Suprapubic skin (tissue), 4 donors: Measurements from ENCODE around the gene LIN28B. TPM values are rescaled to one million over a fixed set of nuclear protein-coding genes. Genes with fewer than 3 reads are reported as not detected.

ENCODE experiments used
- DNase-seq, 2 donors: peaks; one replicate each; pipeline ENCODE4 v3.0.0-alpha.2; 2019; ENCODE audit warnings: low spot score in 2 of 2
- H3K27ac ChIP-seq: fragments of 200-600 bp; sonication (generic); one replicate; pipeline ENCODE4 v1.5.1; 2019
- H3K27me3 ChIP-seq: fragments of 200-600 bp; sonication (generic); one replicate; pipeline ENCODE4 v1.5.1; 2019
- H3K36me3 ChIP-seq: fragments of 200-600 bp; sonication (generic); one replicate; pipeline ENCODE4 v1.5.1; 2019
- H3K4me1 ChIP-seq: fragments of 200-600 bp; sonication (generic); one replicate; pipeline ENCODE4 v1.5.1; 2019
- H3K4me3 ChIP-seq: fragments of 200-600 bp; sonication (generic); one replicate; pipeline ENCODE4 v1.5.1; 2019; ENCODE audit warnings: mild to moderate bottlenecking
- H3K9me3 ChIP-seq: fragments of 200-600 bp; sonication (generic); one replicate; pipeline ENCODE4 v1.5.1; 2019
- EP300 ChIP-seq: sonication (generic); formaldehyde crosslinking; IDR thresholded peaks from one replicate; pipeline ENCODE4 v1.6.1; 2017; ENCODE audit warnings: antibody characterized with exemption
- POLR2A ChIP-seq, 2 donors: fragments of 450-650 bp; IDR thresholded peaks; one replicate each; pipeline ENCODE4 v1.6.1; 2017; ENCODE audit warnings: antibody characterized with exemption in 2 of 2, mild to moderate bottlenecking in 2 of 2, moderate library complexity in 2 of 2
- POLR2AphosphoS5 ChIP-seq, 3 donors: sonication (generic); formaldehyde crosslinking; IDR thresholded peaks; one replicate each; pipeline ENCODE4 v1.6.1; 2017; ENCODE audit warnings: antibody characterized with exemption in 3 of 3
- WGBS: methylation state at CpG from one replicate; pipeline ENCODE4 v1.1.5; 2018; 5-methylcytosine and 5-hydroxymethylcytosine counted together
- total RNA-seq, 4 donors: library from RNA; depleted of rRNA; stranded (reverse); fragments of >200 nt; gene quantifications; one replicate each; pipeline ENCODE4 v1.1.0, GENCODE V29; 2016
- TF ChIP-seq, protein P1 (sequence below), 2 donors: fragments of 200-600 bp in 1 of 2; fragments of 450-650 bp in 1 of 2; sonication (generic) in 1 of 2; IDR thresholded peaks; one replicate each; pipeline ENCODE4 v1.5.1; 2016 to 2019; ENCODE audit warnings: antibody characterized with exemption in 2 of 2, mild to moderate bottlenecking in 1 of 2, moderate library complexity in 1 of 2

LIN28B gene
- total RNA-seq, 4 donors from 2014 or later, result not detected

DNA sequence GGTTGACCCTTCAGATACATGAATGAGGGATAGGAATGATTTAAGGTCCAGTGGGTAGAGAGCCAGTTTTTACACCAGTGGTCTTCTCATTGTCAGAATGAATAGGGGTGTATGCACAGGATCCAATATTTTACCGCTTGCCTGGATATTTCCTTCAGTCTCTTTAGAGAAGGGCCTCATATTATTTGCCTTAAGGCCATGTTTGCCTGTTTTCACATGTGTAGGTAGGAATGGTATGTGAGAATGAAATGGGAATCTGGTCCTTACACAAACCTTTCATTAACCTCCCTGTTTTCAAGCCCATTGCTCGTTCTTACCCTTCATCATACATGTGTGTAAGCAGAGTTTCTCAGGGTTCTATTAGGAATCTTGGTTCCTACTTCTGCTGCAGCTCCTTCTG, 62.4 kb downstream of the LIN28B start:
- no peak overlapping the region for H3K4me3 ChIP-seq
- 61% methylated on average over 2 of the region's 2 CpGs for WGBS
- H3K27ac ChIP-seq, result no peak overlapping the region
- H3K36me3 ChIP-seq, result no peaks in the 10 kb centered on the region
- H3K9me3 ChIP-seq, result no peaks in the 10 kb centered on the region
- TF ChIP-seq POLR2AphosphoS5 (IDR thresholded peaks at IDR 0.05) (no peak), POLR2A (IDR thresholded peaks at IDR 0.05) (no peak), EP300 (no peak)
- TF ChIP-seq, protein P1, sequence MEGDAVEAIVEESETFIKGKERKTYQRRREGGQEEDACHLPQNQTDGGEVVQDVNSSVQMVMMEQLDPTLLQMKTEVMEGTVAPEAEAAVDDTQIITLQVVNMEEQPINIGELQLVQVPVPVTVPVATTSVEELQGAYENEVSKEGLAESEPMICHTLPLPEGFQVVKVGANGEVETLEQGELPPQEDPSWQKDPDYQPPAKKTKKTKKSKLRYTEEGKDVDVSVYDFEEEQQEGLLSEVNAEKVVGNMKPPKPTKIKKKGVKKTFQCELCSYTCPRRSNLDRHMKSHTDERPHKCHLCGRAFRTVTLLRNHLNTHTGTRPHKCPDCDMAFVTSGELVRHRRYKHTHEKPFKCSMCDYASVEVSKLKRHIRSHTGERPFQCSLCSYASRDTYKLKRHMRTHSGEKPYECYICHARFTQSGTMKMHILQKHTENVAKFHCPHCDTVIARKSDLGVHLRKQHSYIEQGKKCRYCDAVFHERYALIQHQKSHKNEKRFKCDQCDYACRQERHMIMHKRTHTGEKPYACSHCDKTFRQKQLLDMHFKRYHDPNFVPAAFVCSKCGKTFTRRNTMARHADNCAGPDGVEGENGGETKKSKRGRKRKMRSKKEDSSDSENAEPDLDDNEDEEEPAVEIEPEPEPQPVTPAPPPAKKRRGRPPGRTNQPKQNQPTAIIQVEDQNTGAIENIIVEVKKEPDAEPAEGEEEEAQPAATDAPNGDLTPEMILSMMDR (IDR thresholded peaks at IDR 0.05), result no peak
- DNase-seq, result no peak
- no peaks in the 10 kb centered on the region for H3K4me1 ChIP-seq
- H3K27me3 ChIP-seq, result no peaks in the 10 kb centered on the region

DNA sequence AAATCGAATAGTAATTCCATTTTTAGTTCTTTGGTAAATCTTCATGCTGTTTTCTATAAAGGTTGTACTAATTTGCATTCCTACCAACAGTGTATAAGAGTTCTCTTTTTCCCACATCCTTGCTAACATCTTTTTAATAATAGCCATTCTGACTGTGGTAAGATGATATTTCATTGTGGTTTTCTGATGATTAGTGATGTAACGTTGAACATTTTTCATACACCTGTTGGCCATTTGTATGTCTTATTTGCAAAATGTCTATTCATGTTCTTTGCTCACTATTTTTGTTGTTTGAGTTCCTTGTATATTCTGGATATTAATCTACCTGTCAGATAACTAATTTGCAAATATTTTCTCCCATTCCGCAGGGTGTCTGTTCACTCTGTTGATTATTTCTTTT, 64.5 kb downstream of the LIN28B start:
- Histone ChIP-seq H3K27me3 (no peaks in the 10 kb centered on the region), H3K4me3 (no peak overlapping the region), H3K4me1 (no peaks in the 10 kb centered on the region), H3K36me3 (no peaks in the 10 kb centered on the region), H3K27ac (no peak overlapping the region), H3K9me3 (no peaks in the 10 kb centered on the region)
- DNase-seq, result no peak
- TF ChIP-seq EP300 (no peak), POLR2AphosphoS5 (IDR thresholded peaks at IDR 0.05) (no peak), POLR2A (IDR thresholded peaks at IDR 0.05) (no peak)
- 90% methylated on average over 3 of the region's 3 CpGs for WGBS

DNA sequence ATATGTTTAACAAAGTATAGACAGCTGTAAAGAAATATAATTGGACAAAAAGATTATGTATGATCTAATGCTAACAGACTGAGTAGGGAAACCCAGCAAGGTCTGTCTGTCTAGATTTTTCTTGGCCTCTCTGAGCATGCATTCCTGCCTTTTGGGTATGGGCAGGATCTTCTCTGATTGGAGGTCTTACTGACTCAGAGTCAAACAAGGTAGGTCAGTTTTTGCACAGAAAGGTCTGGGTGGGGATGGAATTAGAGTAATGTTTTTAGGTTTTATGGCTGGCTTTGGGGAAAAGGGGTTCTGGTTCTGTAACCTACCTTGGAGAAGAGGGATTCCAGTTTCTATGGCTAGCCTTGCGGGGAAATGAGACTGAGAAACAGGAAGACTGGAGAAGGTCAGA, 65.5 kb downstream of the LIN28B start:
- Histone ChIP-seq H3K36me3 (no peaks in the 10 kb centered on the region), H3K4me1 (no peaks in the 10 kb centered on the region), H3K27me3 (no peaks in the 10 kb centered on the region), H3K4me3 (no peak overlapping the region), H3K9me3 (no peaks in the 10 kb centered on the region), H3K27ac (no peak overlapping the region)
- TF ChIP-seq POLR2AphosphoS5 (IDR thresholded peaks at IDR 0.05) (no peak), EP300 (no peak), POLR2A (IDR thresholded peaks at IDR 0.05) (no peak)
- TF ChIP-seq, protein P1 (IDR thresholded peaks at IDR 0.05), result no peak
- no peak for DNase-seq
- 91% methylated on average over 1 of the region's 1 CpG for WGBS

DNA sequence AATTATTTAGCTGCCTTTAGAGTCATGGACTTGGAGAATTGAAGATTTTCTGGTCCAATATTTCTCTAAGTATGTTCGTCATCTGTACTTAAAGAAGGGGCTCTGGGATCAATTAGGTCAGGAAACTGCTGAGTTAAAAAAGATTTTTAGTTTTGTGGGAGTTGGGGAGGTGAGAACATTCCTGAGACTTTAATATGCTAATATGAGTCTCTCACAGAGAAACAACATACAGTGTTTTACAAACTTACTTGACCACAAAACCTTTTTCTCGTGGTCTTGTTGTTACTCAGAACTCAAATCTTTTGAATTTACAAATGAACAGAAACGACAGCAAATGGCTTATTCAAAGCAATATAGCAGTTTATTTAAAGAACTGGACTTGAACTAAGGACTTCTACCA, 67.9 kb downstream of the LIN28B start:
- Histone ChIP-seq H3K9me3 (no peaks in the 10 kb centered on the region), H3K4me3 (no peak overlapping the region), H3K4me1 (no peaks in the 10 kb centered on the region), H3K36me3 (no peaks in the 10 kb centered on the region), H3K27ac (no peak overlapping the region), H3K27me3 (peaks cover 3% of the 10 kb centered on the region)
- TF ChIP-seq EP300, result no peak
- TF ChIP-seq POLR2A (IDR thresholded peaks at IDR 0.05), result no peak
- TF ChIP-seq POLR2AphosphoS5 (IDR thresholded peaks at IDR 0.05), result no peak
- TF ChIP-seq, protein P1 (IDR thresholded peaks at IDR 0.05), result no peak
- WGBS, result 50% methylated on average over 3 of the region's 3 CpGs
- DNase-seq, result no peak

DNA sequence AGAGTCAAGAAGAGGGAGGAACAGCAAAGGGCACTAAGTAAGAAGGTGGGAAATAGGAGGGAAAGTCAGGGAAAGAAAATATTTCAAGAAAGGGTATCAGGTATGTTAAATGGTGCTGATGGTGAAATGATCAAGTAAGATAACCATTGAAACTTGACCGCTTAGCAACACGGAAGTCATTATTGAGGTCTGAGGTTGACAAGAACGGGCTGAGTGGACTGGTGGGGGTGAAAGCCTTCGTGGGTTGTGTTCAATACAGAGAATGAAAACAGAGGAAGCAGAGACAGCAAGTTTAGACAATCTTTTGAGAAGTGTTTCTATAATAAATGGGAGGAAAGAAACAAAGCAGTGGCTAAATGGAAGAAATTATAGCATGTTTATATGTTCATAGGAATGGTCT, 72.0 kb downstream of the LIN28B start:
- TF ChIP-seq POLR2AphosphoS5 (IDR thresholded peaks at IDR 0.05) (no peak), POLR2A (IDR thresholded peaks at IDR 0.05) (no peak), EP300 (no peak)
- TF ChIP-seq, protein P1 (IDR thresholded peaks at IDR 0.05), result no peak
- 82% methylated on average over 4 of the region's 4 CpGs for WGBS
- Histone ChIP-seq H3K9me3 (no peaks in the 10 kb centered on the region), H3K4me1 (no peaks in the 10 kb centered on the region), H3K27ac (no peak overlapping the region), H3K4me3 (no peak overlapping the region), H3K36me3 (no peaks in the 10 kb centered on the region), H3K27me3 (peaks cover 3% of the 10 kb centered on the region)
- DNase-seq, result no peak

DNA sequence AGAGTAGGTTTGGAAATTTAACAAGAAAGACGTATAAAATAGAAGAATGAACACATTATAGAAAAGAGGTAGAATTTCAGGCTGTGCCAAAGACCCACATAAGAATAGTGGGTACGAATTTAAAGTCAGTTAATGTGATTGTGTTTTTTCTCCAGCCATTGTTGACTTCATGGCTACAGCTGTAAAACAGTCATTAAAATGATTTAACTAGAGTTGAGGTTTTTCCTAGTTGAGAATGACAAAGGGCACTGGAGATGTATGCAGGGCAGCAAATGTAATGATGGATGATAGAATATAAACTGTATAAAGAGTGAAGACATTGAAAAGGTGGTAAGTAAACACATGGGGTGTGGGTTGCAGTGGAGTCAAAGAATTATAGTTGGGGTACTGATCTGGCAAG, 72.7 kb downstream of the LIN28B start:
- no peaks in the 10 kb centered on the region for H3K4me1 ChIP-seq
- H3K4me3 ChIP-seq, result no peak overlapping the region
- no peak overlapping the region for H3K27ac ChIP-seq
- peaks cover 3% of the 10 kb centered on the region for H3K27me3 ChIP-seq
- DNase-seq, result no peak
- no peaks in the 10 kb centered on the region for H3K9me3 ChIP-seq
- 67% methylated on average over 2 of the region's 2 CpGs for WGBS
- H3K36me3 ChIP-seq, result no peaks in the 10 kb centered on the region
- TF ChIP-seq EP300 (no peak), POLR2A (IDR thresholded peaks at IDR 0.05) (no peak), POLR2AphosphoS5 (IDR thresholded peaks at IDR 0.05) (no peak)
- TF ChIP-seq, protein P1 (IDR thresholded peaks at IDR 0.05), result no peak
